Panc1 (cell line): ENCODE data around the gene LITAF.

Source experiments
- POLR2AphosphoS5 ChIP-seq: IDR thresholded peaks from 2 replicates; pipeline ENCODE4 v1.6.1; 2012; ENCODE audit warnings: mild to moderate bottlenecking, low read depth, low read length, moderate library complexity
- REST ChIP-seq, 2 experiments: IDR thresholded peaks; 2 replicates each; pipeline ENCODE4 v1.6.1; 2011 to 2012; ENCODE audit warnings: low read depth in 2 of 2, control low read depth in 1 of 2, low read length in 1 of 2, mild to moderate bottlenecking in 1 of 2, moderate library complexity in 1 of 2; ENCODE audit not compliant: insufficient read depth in 1 of 2
- TCF7L2 ChIP-seq: IDR thresholded peaks from 2 replicates; pipeline ENCODE4 v1.6.1; 2011; ENCODE audit warnings: mild to moderate bottlenecking, low read depth, low read length, inconsistent platforms
- TF ChIP-seq, protein P1 (sequence below): fragments of 450-650 bp; IDR thresholded peaks from 2 replicates; pipeline ENCODE4 v1.5.1; 2017; ENCODE audit warnings: mild to moderate bottlenecking

- TF ChIP-seq, protein P1, sequence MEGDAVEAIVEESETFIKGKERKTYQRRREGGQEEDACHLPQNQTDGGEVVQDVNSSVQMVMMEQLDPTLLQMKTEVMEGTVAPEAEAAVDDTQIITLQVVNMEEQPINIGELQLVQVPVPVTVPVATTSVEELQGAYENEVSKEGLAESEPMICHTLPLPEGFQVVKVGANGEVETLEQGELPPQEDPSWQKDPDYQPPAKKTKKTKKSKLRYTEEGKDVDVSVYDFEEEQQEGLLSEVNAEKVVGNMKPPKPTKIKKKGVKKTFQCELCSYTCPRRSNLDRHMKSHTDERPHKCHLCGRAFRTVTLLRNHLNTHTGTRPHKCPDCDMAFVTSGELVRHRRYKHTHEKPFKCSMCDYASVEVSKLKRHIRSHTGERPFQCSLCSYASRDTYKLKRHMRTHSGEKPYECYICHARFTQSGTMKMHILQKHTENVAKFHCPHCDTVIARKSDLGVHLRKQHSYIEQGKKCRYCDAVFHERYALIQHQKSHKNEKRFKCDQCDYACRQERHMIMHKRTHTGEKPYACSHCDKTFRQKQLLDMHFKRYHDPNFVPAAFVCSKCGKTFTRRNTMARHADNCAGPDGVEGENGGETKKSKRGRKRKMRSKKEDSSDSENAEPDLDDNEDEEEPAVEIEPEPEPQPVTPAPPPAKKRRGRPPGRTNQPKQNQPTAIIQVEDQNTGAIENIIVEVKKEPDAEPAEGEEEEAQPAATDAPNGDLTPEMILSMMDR, result no peak
- TF ChIP-seq POLR2AphosphoS5 (no peak), REST (IDR thresholded peaks at IDR 0.05; ENCODE audit: insufficient read depth in 1 of 2, low read depth in 2 of 2, low read length in 1 of 2) (no peak), TCF7L2 (no peak)
These were observed 14.7 kb upstream of the LITAF start for GRCh38 chr16:11601425-11601824.
